HepG2 (cell line): Measurements from ENCODE around the gene DIPK1C. TPM values are rescaled to one million over a fixed set of nuclear protein-coding genes. Genes with fewer than 3 reads are reported as not detected.
A peak's percentile ranks its signal among the peaks of the same experiment; 100 is the strongest.

ENCODE experiments used
- HOXA9 ChIP-seq: sonication (generic); formaldehyde crosslinking; IDR thresholded peaks from 2 replicates; pipeline ENCODE4 v1.8.1; 2022; ENCODE audit warnings: missing genetic modification reagents, mild to moderate bottlenecking, moderate library complexity, borderline replicate concordance
- ISL2 ChIP-seq: sonication (generic); formaldehyde crosslinking; IDR thresholded peaks from 2 replicates; pipeline ENCODE4 v1.5.0; 2020; ENCODE audit warnings: missing genetic modification reagents
- MED8 ChIP-seq: sonication (generic); formaldehyde crosslinking; IDR thresholded peaks from 2 replicates; pipeline ENCODE4 v1.8.1; 2023; ENCODE audit warnings: mild to moderate bottlenecking, missing genetic modification reagents; ENCODE audit not compliant: insufficient replicate concordance
- PBX3 ChIP-seq: sonication (generic); formaldehyde crosslinking; IDR thresholded peaks from 2 replicates; pipeline ENCODE4 v1.8.1; 2023; ENCODE audit warnings: missing genetic modification reagents, inconsistent platforms, borderline replicate concordance
- POLR2AphosphoS2 ChIP-seq: IDR thresholded peaks from 2 replicates; pipeline ENCODE4 v1.6.1; 2011; ENCODE audit warnings: low read depth, low read length, improper control_type of control experiment
- RBAK ChIP-seq: sonication (generic); formaldehyde crosslinking; IDR thresholded peaks from 2 replicates; pipeline ENCODE4 v1.5.1; 2020; ENCODE audit warnings: mild to moderate bottlenecking, missing genetic modification reagents
- SKIL ChIP-seq: sonication (generic); formaldehyde crosslinking; IDR thresholded peaks from 2 replicates; pipeline ENCODE4 v1.8.0; 2022; ENCODE audit warnings: missing genetic modification reagents, mild to moderate bottlenecking, moderate library complexity, borderline replicate concordance
- ZBTB40 ChIP-seq, 2 experiments: fragments of 450-650 bp in 1 of 2; sonication (generic) in 1 of 2; formaldehyde crosslinking in 1 of 2; IDR thresholded peaks; 2 replicates each; pipeline versions ENCODE4 v1.6.1 to v1.8.0; 2016 to 2022; ENCODE audit warnings: antibody characterized with exemption in 1 of 2, mild to moderate bottlenecking in 1 of 2, missing genetic modification reagents in 1 of 2
- ZNF431 ChIP-seq: sonication (generic); formaldehyde crosslinking; IDR thresholded peaks from 2 replicates; pipeline ENCODE4 v1.9.0; 2022; ENCODE audit warnings: missing genetic modification reagents, low read depth, mild to moderate bottlenecking, borderline replicate concordance
- ZNF800 ChIP-seq: sonication (generic); formaldehyde crosslinking; IDR thresholded peaks from 2 replicates; pipeline ENCODE4 v1.4.0; 2020; ENCODE audit warnings: missing genetic modification reagents
- polyA plus RNA-seq, 8 experiments: library from polyadenylated mRNA; depleted of rRNA in 3 of 8; stranded (reverse) in 7 of 8; unstranded in 1 of 8; fragments of >200 nt; fragmentation: Illumina TruSeq in 4 of 8; extraction: Trizol in 4 of 8; gene quantifications; 2 replicates each; pipeline versions ENCODE4 v1.2.1 to v1.2.3, GENCODE V29; 2011 to 2016; ENCODE audit warnings: low read depth in 4 of 8, missing spikeins in 1 of 8, mixed read lengths in 1 of 8; ENCODE audit not compliant: insufficient read depth in 1 of 8
- total RNA-seq, 5 experiments: library from RNA; depleted of rRNA; stranded (reverse); fragments of >200 nt; fragmentation: Illumina TruSeq; extraction: Trizol; gene quantifications; 2 replicates each; pipeline ENCODE4 v1.2.3, GENCODE V29; 2016; ENCODE audit warnings: low read depth in 1 of 5

DIPK1C gene
- total and polyA plus RNA-seq, 2 of the 13 experiments (the other 11 are each of a cell fraction or from before 2014, with no cell fraction given): 1.8 TPM; not detected in 1

DNA sequence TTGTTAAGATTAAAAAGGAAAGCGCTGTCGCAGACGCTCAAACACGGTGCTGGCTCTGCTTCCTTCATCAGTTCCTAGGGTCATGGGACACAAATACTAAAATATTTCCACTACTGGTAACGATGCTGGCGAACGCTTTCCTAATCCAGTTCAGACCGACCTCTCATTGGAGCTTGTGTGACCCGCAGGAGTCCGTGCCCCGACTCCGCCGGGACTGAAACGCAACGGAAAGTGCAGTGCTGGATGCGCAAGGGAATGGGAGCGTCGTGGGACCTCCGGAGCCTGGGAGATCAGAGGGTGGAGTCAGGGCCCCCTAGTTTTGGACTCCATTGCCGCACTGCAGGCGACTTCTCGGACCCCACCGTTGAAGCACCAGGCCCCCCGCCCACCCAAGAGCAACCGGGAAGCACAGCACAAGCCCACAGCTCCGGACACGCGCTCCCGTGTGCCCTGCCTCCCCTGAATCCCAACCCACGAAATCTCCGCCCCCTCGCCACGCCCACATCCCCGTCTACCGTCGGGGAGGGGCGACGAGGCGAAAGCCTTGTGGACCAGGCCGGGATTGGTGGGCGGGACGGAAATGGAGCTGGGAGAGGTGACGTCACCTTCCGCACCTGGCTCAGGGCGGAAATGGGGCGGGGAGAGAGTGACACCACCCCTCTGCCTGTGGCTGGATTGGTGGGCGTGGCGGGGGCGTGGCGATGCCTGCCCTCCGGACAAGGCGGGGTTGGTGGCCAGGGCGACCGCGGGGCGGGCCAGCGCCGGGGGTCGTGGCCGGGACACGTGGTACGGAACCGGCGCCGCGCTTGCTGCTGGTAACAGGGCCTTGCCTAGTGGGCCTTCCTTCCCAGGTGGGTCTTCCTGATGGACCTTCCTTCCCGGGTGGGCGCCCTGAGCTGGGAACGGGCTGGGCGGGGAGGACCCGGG, 38.7 kb upstream of the DIPK1C start, which contains the start of gene CNDP2 (continued):
- TF ChIP-seq ZBTB40 (IDR thresholded peaks at IDR 0.05) (0 out of 2 replicates have a peak, but pooled peaks have one; percentile 26), ZBTB40 (CRISPR knock-in tag; IDR thresholded peaks at IDR 0.05) (no peak; the same call in 1 of the 2 replicates), SKIL (no peak), ZNF800 (peak; percentile 55; the same call in 1 of the 2 replicates), ZNF431 (CRISPR knock-in tag) (no peak), POLR2AphosphoS2 (no peak), MED8 (CRISPR knock-in tag) (no peak), RBAK (CRISPR knock-in tag) (no peak), HOXA9 (CRISPR knock-in tag) (no peak), PBX3 (CRISPR knock-in tag) (no peak), ISL2 (CRISPR knock-in tag) (peak; percentile 46)
